HG02678 (cell line): Measurements from ENCODE around the gene CACNG3.
"Not testable (repeated sequence)": the region's sequence is repeated elsewhere in the genome, so short reads cannot be mapped to it uniquely, and the experiment has no call there.

Source experiments
- ATAC-seq: cut with Tn5 transposase; IDR thresholded peaks from one replicate; pipeline ENCODE4 v1.9.1; 2021; ENCODE audit warnings: mild to moderate bottlenecking, moderate library complexity; ENCODE audit not compliant: unreplicated experiment

Gene CACNG3

DNA sequence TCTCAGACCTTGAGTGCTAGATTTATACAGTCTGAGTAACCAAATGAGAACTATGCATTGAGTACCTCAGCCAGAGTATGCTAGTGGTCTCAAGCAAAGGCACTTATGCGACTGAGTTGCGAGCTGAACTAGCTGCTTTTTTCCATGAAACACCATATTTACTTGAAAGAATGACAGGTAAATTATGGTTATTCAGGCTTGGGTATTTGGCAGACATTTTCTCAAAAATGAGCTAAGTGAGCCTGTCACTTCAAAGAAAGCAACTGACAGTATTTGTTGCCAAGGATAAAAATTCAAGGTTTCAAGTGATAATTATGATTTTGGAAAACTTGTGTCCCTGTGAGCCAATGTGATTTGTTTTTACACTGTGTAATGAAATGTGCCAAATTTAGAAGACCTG is 19.3 kb downstream of the CACNG3 start:
- ATAC-seq = no peak

DNA sequence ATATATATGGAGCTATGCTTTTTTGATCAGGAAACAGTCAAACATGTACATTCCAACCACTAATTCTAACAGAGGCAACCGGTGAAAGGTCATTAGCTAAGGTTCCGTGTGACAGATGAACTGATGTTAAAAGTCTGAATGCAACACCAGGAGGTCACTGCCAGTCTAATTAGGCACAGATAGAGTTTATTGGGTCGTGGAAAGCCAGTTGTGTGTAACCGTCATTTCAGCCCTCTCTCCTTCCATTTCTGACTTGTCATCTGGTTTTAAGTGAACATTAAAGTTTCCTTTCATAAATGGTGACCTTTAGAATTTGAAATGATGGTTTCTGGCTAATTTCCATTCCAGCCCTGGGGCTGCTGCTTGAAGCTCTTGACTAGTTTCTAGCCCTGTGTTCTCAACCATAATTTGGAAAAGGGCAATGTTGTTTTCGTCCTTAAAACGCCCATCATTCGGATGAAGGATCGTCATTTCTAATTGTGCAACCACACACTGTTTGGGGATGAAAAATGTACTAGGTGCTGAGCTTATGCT is 23.9 kb downstream of the CACNG3 start:
- ATAC-seq = no peak

DNA sequence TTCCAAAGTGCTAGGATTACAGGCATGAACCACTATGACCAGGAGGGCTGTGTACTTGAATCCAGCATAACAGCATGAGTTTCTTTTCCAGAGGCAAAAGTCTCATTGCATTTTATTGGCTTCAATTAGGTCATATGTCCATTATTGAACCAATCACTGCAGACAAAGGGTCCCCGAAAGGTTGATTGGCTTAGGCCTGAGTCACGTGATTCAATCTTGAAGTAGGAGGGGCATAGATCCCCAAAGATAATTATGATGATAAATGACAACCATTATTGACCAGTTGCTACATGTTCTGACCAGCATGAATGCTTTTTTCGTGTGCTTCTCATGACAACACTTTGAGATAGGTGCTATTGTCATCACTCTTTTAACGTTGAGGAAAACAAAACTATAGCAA is 25.3 kb downstream of the CACNG3 start:
- ATAC-seq = no peak

DNA sequence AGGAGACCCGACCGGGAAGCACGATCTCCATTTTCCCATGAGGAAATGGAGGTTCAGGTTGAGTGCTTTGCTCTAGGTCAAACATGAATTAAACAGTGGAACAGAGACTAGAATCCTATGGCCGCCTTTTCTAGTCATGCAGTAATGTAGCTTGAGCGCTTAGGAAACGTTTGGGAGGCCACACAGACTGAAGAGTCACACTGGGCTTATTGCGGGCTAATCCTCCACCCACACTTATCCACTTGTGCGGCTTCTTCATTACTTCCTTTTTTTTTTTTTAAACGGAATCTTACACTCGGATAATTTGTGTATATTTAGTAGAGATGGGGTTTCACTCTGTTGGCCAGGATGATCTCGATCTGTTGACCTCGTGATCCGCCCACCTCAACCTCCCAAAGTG is 26.0 kb downstream of the CACNG3 start:
- no peak for ATAC-seq

DNA sequence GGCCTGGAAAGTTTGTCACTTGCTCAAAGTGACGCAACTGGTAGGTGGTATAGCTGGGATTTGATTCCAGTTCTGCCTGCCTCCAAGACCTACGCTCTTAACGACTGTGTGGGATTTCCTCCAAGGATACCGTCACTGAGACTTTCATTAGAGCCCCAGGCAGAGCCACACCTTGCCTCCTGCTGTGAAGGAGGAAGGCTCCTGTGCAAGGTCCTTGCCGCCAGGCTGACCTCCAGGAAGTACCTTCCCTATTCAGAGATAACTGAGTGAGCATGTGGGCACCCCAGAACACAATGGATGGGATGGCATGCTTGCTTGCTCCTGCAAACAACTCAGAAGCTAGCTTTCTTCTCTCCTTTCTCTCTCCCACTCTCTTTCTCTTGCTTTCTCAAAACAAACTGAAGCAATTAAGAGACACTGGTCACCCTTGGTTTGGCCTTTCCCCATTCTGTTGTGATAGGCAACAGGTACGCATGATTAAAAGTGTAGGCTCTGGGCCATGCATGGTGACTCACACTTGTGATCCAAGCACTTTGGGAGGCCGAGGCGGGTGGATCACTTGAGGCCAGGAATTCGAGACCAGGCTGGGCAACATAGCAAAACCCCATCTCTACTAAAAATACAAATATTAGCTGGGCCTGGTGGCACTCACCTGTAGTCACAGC is 30.7 kb downstream of the CACNG3 start:
- no peak for ATAC-seq

DNA sequence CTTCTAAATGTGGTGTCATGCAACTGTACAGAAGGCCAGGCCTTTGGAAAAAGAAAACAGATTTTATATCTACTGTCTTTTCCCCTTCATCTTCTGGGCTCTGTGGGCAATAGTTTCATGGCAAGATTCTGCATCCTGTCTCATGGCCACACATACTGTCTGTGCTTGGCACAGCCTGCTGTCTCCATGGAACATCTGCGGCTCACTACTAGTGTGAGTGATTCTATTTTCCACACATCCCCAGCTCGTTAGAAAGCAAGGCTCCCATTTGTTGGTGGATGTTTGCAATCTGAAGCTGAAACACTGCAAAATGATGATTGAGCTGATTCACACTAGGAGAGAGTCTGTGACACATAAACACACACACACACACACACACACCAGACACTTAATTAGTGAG is 32.4 kb downstream of the CACNG3 start:
- no peak for ATAC-seq

DNA sequence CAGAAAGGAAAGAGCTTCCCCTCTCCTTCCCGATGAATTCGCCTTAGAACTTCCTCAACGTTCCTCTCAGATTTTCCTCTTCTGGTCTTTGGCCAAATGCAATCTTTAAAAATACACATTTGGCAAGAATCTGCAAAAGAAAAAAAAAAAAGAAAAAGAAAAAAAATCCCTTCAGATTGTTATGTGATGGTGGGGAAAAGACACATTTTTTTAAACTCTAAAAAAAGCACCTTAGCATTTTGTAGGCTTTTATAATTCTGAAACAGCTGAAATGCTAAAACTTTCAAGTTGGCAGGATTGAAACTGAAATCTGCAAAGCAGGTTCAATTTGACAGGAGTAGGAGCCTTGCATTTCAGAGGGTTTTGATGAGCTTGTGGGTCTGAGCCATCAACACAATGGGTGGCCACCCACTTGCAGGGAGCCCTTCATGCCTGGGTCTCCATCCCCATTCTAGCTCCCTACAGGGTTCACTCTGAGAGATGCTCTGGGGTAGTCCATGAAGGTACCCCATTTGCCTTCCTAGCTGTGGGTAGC is 33.1 kb downstream of the CACNG3 start:
- no peak for ATAC-seq

DNA sequence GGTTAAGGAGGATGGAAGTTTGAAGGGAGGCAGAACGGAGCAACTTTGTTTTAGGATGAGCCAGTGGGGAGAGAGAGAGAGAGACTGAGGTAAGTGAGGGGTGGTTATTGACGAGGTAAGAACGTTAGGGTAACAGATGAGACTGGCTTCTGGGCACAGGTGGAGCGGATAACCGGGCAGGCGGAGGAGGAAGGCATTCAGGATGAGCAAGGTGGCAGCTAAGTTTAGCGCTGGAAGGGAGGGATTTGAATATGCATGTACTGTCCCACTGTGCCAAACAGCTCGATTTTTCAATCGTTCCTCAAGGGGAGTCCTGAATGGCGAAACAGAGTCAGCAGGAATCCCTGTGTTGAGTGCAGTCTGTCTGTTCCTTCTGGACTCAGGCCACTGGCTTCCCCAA is 35.8 kb downstream of the CACNG3 start:
- no peak for ATAC-seq

DNA sequence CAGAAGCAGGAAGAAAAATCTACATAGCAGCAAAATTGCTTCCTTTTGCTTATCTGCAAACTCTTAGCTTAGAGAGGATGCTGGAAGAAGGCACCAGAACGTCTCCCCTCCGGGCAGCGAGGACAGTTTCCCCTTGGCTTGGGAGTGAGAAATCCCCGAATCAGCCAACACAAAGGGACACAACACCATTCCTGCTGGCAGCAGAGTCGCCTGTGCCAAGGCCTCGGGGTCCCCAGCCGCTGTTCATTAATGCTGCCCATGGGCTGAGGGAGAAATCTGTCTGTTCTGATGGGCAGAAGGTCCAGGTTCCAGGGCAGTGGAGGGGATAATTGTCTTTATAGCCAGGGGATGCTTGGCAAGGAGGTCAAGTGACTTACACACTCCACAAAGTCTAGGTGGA is 38.0 kb downstream of the CACNG3 start:
- ATAC-seq = no peak

DNA sequence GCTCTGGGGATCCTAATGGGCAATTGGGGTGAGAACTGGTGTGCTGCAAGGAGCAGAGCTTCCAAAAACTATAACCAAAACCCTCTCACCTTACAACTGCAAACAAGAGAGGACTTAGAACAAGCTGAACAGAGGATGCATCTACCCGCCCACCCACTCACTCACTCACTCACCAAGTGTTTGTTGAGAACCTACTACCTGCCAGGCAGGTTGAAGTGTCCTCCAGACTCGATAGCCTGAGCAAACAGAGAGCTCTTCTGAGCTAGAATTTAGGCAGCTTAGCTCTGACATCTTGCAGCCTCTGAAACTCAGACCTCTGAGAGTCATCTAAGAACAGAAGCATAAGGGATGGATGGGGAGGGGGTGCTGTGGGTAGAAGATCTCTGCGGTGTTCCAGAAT is 41.2 kb downstream of the CACNG3 start:
- no peak for ATAC-seq

DNA sequence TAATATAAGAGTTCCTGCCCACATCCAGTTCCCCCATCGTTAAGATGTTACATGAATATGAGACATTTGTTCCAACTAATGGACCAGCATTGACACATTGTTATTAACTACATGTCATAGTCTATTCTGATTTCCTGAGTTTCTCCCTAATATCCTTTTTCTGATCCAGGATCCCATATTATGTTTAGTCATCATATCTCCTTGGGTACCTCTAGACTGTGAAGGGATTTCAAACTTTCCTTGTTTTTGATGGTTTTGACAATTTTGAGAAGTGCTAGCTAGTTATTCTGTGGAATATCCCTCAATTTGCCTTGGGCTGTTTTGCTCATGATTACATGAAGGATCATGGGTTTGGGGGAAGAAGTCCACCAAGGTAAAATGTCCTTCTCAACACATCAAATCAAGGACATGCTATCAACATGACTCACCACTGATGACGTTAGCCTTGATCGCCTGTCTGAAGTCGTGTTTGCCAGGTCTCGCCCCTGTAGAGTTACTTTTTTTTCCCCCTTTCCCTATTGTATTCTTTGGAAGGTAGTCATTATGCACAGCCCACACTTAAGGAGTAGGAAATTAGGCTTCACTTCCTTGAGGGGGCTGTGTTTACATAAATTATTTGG is 42.5 kb downstream of the CACNG3 start:
- ATAC-seq = no peak

DNA sequence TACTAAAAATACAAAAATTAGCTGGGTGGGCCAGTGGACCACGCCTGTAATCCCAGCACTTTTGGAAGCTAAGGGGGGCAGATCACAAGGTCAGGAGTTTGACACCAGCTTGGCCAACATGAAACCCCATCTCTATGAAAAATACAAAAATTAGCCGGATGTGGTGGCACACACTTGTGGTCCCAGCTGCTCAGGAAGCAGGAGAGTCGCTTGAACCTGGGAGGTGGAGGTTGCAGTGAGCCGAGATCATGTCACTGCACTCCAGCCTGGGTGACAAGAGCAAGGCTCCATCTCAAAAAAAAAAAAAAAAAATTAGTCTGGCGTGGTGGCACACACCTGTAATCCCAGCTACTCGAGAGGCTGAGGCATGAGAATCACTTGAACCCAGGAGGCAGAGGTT is 44.6 kb downstream of the CACNG3 start:
- ATAC-seq = not testable (repeated sequence)

DNA sequence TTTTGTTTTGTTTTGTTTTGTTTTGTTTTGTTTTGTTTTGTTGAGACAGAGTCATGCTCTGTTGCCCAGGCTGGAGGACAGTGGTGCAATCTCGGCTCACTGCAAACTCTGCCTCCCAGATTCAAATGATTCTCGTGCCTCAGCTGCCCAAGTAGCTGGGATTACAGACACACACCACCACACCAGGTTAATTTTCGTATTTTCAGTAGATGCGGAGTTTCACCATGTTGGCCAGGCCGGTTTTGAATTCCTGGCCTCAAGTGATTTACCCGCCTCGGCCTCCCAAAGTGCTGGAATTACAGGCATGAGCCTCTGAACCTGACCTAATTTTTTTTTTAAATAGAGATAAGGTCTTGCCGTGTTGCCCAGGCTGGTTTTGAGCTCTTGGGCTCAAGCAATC is 46.5 kb downstream of the CACNG3 start:
- ATAC-seq = no peak

DNA sequence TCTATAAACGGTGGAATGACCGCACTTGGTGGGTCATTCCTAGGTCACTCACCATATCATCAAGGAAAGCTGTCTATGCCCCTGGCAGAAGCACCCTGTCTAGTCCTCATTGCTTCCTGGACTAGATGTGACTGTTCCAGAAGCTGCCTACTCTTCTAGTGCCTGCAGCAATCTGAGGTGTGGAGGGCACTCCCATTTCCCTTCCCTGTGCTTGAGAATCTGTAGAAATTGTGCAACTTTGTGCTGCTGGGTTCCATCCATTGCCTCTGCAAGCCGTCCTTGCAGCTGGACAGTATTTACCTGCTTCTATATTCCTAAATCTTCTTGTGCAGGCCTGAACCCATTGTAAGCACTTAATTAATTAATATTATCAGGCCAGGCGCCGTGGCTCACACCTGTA is 52.1 kb downstream of the CACNG3 start:
- ATAC-seq = no peak

DNA sequence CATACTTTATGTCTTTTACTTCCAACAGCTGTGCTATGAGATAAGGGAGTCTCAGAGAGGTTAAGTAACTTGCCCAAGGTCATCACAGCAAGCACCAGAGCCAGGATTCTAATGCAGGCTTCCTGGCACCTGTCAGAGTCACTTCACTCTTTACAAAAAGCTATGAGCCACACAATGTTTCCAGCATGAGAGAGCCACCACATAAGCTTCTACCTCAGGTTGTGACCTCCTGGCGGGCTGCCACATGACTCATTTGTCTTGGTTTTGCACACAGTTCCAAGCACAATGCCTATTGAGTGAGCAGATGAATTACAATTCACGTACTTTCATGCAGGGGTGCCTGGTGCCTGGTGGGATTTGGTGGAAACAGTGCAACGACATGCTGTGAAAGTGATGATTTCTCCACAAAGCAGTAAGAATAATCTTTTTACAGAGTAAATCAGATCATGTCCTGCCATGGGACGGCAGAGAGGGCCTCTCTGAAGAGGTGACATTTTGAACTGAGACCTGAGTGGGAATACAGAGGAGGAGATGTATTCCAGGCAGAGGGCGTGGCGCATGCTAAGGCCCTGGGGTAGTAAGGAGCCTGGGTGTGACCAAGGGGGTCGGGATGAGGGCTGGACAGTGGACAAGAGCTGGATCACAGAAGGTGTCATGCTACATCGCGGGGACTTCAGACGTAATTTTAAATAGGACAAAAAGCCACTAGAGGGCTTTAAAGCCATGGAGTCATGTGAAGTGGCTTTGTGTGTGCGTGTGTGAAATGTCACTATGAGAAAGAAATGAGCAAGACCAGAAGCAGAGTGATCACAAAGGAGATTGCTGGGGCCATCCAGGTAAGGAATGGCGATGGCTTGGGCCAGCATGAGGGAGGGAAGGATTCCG is 53.4 kb downstream of the CACNG3 start:
- no peak for ATAC-seq

DNA sequence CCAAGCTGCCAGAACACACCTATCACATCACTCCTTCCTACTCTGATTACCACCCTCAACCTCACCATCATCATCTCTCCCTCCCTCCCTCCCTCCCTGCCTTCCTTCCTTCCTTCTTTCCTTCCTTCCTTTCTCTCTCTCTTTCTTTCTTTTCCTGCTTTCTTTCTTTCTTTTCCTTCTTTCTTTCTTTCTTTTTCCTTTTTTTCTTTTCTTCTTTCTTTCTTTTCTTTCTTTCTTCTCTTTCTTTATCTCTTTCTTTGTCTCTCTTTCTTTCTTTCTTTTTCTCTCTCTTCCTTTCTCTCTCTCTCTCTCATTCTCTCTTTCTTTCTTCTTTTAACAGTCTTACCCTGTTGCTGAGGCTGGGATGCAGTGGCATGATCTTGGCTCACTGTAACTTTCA is 59.2 kb downstream of the CACNG3 start:
- no peak for ATAC-seq

DNA sequence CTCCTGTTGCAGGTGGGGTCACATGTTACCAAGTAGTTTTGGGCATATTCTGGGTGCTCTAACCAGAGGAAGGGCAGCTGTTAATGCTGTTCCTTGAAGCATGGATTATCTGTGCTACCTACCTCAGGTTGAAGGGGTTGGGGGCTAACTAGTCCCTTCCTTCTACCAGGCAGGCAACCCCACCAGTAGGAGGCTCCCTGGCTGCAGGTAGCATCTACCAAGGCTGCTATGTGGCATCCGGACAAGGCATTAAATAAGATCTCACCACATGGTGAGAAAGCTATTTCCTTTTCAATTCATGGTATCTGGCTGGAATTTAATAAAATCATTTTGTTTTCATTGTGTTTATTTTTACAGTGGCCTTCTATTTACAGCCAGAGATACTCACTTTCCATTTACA is 62.5 kb downstream of the CACNG3 start:
- no peak for ATAC-seq

DNA sequence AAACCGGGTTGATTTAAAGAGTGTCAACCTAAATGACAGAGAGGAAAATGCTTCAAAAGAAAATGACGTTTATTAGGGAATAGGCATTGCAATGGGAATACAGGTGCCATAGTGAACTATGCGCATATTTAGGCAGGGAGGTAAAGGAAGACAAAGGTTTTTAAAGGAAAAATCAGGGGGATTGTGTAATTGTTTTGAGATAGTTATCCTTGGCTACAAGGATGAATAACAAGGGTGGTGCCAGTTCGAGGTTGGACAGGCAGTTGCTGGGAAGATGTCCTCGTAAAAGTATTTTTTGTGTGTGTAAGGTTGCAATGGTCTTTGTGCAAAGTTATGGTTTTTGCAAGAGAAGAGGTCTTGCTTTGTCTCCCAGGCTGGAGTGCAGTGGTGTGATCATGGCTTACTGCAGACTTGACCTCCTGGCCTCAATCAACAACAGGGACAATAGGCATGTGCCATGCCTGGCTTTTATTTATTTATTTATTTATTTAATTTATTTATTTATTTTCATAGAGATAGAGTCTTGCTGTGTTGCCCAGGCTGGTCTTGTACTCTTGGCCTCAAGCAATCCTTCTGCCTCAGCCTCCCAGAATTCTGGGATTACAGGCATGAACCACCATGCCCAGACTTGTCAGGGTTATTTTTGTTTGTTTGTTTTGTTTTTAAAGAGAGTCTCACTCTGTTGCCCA is 63.1 kb downstream of the CACNG3 start:
- no peak for ATAC-seq

DNA sequence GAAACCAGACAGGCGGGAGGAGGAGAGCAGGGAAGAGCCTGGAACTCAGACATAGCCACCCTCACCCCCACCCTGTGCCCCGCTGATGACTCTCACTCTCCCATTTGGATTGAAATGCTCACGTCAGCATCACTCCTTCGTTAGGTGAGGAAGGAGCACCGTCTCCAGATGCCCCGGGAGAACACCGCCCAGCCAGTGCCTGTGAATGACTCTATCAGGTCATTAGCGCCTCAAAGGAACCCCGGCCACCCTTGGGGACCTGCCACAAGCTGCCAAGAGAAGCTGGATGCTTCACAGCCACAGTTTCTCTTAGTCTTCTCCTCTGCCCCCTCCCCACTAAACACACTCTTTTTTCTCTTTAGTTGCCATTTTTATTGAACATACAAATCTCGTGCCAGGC is 66.0 kb downstream of the CACNG3 start:
- no peak for ATAC-seq

DNA sequence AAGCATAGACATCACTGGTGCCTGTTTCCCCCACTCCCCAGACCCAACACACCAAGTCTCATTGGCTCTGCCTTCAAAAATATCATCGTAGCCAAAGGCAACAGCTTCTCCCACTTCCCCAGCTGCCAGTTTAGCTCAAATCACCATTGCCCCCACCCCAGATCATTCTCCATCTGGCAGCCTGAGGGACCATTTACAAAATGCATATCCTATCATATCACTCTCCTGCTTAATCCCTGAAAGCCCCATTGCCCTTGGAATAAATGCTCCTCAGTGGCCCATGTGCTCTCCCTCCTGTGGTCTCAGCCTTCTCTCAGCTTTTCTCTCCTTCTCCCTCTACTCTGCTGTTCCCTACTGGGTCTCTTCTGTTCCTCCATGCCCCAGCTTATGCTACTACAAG is 68.3 kb downstream of the CACNG3 start:
- no peak for ATAC-seq

DNA sequence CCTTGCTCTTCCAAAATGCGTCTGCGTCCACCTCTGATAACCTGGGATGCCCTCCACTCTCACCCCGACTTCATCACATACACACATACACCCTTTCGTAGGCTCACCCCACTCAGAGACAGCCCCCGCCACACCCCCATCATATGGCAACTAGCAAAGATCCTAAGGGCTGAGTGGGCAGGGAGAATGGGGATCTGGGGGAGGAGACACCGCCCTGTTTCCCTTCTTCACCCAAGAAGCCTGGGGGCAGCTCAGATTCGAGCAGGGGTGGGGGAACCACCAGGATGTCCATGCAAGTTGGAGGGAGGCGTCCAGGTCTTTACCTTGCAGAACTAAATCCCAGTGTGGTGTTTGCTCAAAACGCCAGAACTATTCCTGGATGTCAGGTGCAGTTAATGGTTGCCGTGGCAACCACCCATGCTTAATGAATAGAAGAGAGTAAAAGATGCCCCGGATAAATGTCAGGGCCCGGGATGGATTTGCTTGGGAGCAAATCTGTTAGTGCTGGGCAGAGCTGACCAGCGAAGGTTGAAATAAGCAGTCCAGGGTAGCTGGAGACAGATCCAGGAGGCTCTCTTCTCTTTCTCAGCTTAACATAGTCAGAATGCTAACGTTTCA is 72.8 kb downstream of the CACNG3 start:
- no peak for ATAC-seq
